ENCODE results near the gene ARPC5.

DNA sequence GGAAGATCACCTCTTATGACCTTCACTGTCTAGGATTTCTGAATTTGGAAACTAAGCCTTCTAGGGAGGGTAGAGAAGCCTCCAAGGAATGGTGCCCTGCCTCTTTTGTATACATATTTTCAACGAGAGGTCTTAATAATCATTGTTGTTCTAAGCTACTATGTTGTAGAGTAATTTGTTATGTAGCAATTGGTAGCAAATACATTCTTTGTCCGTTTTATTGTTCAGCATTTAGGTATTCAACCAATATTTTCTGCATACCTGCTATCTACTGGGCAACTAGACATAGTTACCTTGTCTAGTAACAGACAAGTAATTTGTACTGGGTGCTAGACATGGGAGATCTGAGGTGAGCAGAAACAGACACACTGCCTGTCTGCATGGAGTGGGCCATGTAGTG is 24.6 kb downstream of the ARPC5 start:
- TF ChIP-seq SNAI2 (CRISPR knock-in tag; IDR thresholded peaks at IDR 0.05) (no peak), ZNF70 (CRISPR knock-in tag; IDR thresholded peaks at IDR 0.05) (no peak), PPARA (CRISPR knock-in tag; IDR thresholded peaks at IDR 0.05; ENCODE audit: borderline replicate concordance) (no peak), ISL1 (CRISPR knock-in tag; IDR thresholded peaks at IDR 0.05) (no peak), OSR1 (CRISPR knock-in tag; IDR thresholded peaks at IDR 0.05) (no peak), TOX (CRISPR knock-in tag; IDR thresholded peaks at IDR 0.05; ENCODE audit: borderline replicate concordance) (no peak), ZFP3 (CRISPR knock-in tag; IDR thresholded peaks at IDR 0.05) (no peak), TCF4 (CRISPR knock-in tag; IDR thresholded peaks at IDR 0.05; ENCODE audit: borderline replicate concordance) (no peak), BACH2 (CRISPR knock-in tag; IDR thresholded peaks at IDR 0.05; ENCODE audit: borderline replicate concordance) (no peak), ESRRG (CRISPR knock-in tag; IDR thresholded peaks at IDR 0.05) (no peak)
- TF ChIP-seq, protein P1, sequence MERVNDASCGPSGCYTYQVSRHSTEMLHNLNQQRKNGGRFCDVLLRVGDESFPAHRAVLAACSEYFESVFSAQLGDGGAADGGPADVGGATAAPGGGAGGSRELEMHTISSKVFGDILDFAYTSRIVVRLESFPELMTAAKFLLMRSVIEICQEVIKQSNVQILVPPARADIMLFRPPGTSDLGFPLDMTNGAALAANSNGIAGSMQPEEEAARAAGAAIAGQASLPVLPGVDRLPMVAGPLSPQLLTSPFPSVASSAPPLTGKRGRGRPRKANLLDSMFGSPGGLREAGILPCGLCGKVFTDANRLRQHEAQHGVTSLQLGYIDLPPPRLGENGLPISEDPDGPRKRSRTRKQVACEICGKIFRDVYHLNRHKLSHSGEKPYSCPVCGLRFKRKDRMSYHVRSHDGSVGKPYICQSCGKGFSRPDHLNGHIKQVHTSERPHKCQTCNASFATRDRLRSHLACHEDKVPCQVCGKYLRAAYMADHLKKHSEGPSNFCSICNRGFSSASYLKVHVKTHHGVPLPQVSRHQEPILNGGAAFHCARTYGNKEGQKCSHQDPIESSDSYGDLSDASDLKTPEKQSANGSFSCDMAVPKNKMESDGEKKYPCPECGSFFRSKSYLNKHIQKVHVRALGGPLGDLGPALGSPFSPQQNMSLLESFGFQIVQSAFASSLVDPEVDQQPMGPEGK (CRISPR knock-in tag; IDR thresholded peaks at IDR 0.05; ENCODE audit: borderline replicate concordance), result no peak
- TF ChIP-seq, protein P2, sequence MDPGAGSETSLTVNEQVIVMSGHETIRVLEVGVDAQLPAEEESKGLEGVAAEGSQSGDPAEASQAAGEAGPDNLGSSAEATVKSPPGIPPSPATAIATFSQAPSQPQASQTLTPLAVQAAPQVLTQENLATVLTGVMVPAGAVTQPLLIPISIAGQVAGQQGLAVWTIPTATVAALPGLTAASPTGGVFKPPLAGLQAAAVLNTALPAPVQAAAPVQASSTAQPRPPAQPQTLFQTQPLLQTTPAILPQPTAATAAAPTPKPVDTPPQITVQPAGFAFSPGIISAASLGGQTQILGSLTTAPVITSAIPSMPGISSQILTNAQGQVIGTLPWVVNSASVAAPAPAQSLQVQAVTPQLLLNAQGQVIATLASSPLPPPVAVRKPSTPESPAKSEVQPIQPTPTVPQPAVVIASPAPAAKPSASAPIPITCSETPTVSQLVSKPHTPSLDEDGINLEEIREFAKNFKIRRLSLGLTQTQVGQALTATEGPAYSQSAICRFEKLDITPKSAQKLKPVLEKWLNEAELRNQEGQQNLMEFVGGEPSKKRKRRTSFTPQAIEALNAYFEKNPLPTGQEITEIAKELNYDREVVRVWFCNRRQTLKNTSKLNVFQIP (CRISPR knock-in tag; IDR thresholded peaks at IDR 0.05; ENCODE audit: borderline replicate concordance, low read depth), result no peak
- TF ChIP-seq, protein P3, sequence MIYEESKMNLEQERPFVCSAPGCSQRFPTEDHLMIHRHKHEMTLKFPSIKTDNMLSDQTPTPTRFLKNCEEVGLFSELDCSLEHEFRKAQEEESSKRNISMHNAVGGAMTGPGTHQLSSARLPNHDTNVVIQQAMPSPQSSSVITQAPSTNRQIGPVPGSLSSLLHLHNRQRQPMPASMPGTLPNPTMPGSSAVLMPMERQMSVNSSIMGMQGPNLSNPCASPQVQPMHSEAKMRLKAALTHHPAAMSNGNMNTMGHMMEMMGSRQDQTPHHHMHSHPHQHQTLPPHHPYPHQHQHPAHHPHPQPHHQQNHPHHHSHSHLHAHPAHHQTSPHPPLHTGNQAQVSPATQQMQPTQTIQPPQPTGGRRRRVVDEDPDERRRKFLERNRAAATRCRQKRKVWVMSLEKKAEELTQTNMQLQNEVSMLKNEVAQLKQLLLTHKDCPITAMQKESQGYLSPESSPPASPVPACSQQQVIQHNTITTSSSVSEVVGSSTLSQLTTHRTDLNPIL (CRISPR knock-in tag; IDR thresholded peaks at IDR 0.05; ENCODE audit: low read depth), result no peak

Data from SK-N-SH treated with all-trans-retinoic acid at 6 μM for 48 hours (cell line).